IMR-90 (cell line): ENCODE measurements around the gene HDGFL3. TPM values are rescaled to one million over a fixed set of nuclear protein-coding genes. Genes with fewer than 3 reads are reported as not detected.

Experiments used
- ATAC-seq: fragments of 200-7000 bp; cut with Tn5 transposase; 2 replicates; pipeline ENCODE4 v1.9.1; 2020; ENCODE audit warnings: low read depth, mild to moderate bottlenecking, moderate library complexity
- BruUV-seq: library from RNA; stranded (reverse); fragments of 400-500 nt; replicated peaks from 2 replicates; lab custom pipeline; 2021; lab: Mats Ljungman, UMichigan
- CTCF ChIA-PET: fragments of 300-600 bp; formaldehyde crosslinking; extraction: SDS; loops from one replicate; lab custom pipeline; 2021; ENCODE audit warnings: antibody characterized with exemption; lab: Yijun Ruan, JAX
- POLR2A ChIA-PET: fragments of 300-600 bp; sonication (Branson Sonifier 250); formaldehyde crosslinking; loops from one replicate; lab custom pipeline; 2022; ENCODE audit warnings: antibody characterized with exemption; ENCODE audit not compliant: unreplicated experiment; lab: Charles Lee
- DNase-seq: peaks from one replicate; pipeline ENCODE4 v3.0.0; 2013
- H2AFZ ChIP-seq: replicated peaks from 2 replicates; pipeline ENCODE3; 2013; ENCODE audit warnings: low read length, mild to moderate bottlenecking; ENCODE audit not compliant: poor library complexity
- H2AK5ac ChIP-seq: 2 replicates; pipeline ENCODE4 v1.6.1; 2013; ENCODE audit warnings: low read depth, low read length, inconsistent platforms
- H2AK9ac ChIP-seq: replicated peaks from 2 replicates; pipeline ENCODE3; 2013; ENCODE audit warnings: mild to moderate bottlenecking, low read depth, low read length, moderate library complexity; ENCODE audit not compliant: poor library complexity
- H2BK120ac ChIP-seq: 2 replicates; pipeline ENCODE4 v1.6.1; 2013; ENCODE audit warnings: low read depth, low read length, inconsistent platforms
- H2BK15ac ChIP-seq: 3 replicates; pipeline ENCODE4 v1.6.1; 2013; ENCODE audit warnings: low read depth, low read length, inconsistent platforms
- H2BK20ac ChIP-seq: 2 replicates; pipeline ENCODE4 v1.6.1; 2013; ENCODE audit warnings: low read depth, mild to moderate bottlenecking, inconsistent platforms, low read length, moderate library complexity
- H2BK5ac ChIP-seq: 2 replicates; pipeline ENCODE4 v1.6.1; 2013; ENCODE audit warnings: mild to moderate bottlenecking, low read depth, low read length, inconsistent platforms; ENCODE audit not compliant: poor library complexity, severe bottlenecking
- H3K14ac ChIP-seq: replicated peaks from 2 replicates; pipeline ENCODE4 v1.6.1; 2013; ENCODE audit warnings: low read depth, low read length, inconsistent platforms
- H3K18ac ChIP-seq: 2 replicates; pipeline ENCODE4 v1.6.1; 2013; ENCODE audit warnings: low read depth, low read length, control low read depth
- H3K23ac ChIP-seq: 2 replicates; pipeline ENCODE4 v1.6.1; 2013; ENCODE audit warnings: low read depth, low read length, inconsistent platforms
- H3K27ac ChIP-seq: 2 replicates; pipeline ENCODE4 v1.5.1; 2013; ENCODE audit warnings: mild to moderate bottlenecking, control low read depth, low read length; ENCODE audit not compliant: insufficient read depth
- H3K27me3 ChIP-seq: 2 replicates; pipeline ENCODE4 v1.6.1; 2013; ENCODE audit warnings: low read length; ENCODE audit not compliant: control insufficient read depth, insufficient read depth
- H3K36me3 ChIP-seq: 2 replicates; pipeline ENCODE4 v1.6.1; 2013; ENCODE audit warnings: low read length, mixed read lengths; ENCODE audit not compliant: control insufficient read depth, insufficient read depth
- H3K4ac ChIP-seq: 2 replicates; pipeline ENCODE4 v1.6.1; 2013; ENCODE audit warnings: low read depth, low read length, inconsistent platforms
- H3K4me1 ChIP-seq: 2 replicates; pipeline ENCODE4 v1.6.1; 2013; ENCODE audit warnings: low read length, mixed read lengths; ENCODE audit not compliant: control insufficient read depth, insufficient read depth
- H3K4me2 ChIP-seq: 2 replicates; pipeline ENCODE4 v1.6.1; 2013; ENCODE audit warnings: low read depth, mild to moderate bottlenecking, control low read depth, low read length, moderate library complexity
- H3K4me3 ChIP-seq: 2 replicates; pipeline ENCODE4 v1.5.1; 2013; ENCODE audit warnings: low read depth, mild to moderate bottlenecking, control low read depth, low read length, moderate library complexity; ENCODE audit not compliant: insufficient read depth
- H3K56ac ChIP-seq: 2 replicates; pipeline ENCODE4 v1.6.1; 2013; ENCODE audit warnings: low read length, inconsistent platforms; ENCODE audit not compliant: insufficient read depth; ENCODE audit errors: extremely low read depth
- H3K79me1 ChIP-seq, 2 experiments: 2 replicates each; pipeline ENCODE4 v1.6.1; 2013; ENCODE audit warnings: low read length in 2 of 2, inconsistent platforms in 1 of 2, low read depth in 1 of 2
- H3K9ac ChIP-seq: 2 replicates; pipeline ENCODE4 v1.6.1; 2013; ENCODE audit warnings: low read depth, low read length, control low read depth
- H3K9me1 ChIP-seq: 2 replicates; pipeline ENCODE4 v1.6.1; 2013; ENCODE audit warnings: low read length, inconsistent platforms; ENCODE audit not compliant: insufficient read depth
- H3K9me3 ChIP-seq: 2 replicates; pipeline ENCODE4 v1.6.1; 2013; ENCODE audit warnings: low read length; ENCODE audit not compliant: control insufficient read depth, insufficient read depth
- H4K20me1 ChIP-seq: 2 replicates; pipeline ENCODE4 v1.6.1; 2013; ENCODE audit warnings: low read length, inconsistent platforms; ENCODE audit not compliant: insufficient read depth
- H4K5ac ChIP-seq: 2 replicates; pipeline ENCODE4 v1.6.1; 2013; ENCODE audit warnings: mild to moderate bottlenecking, low read depth, low read length, control low read depth
- H4K8ac ChIP-seq, 2 experiments: 2 replicates each; pipeline ENCODE4 v1.6.1; 2013; ENCODE audit warnings: low read depth in 2 of 2, low read length in 2 of 2, control low read depth in 1 of 2, inconsistent platforms in 1 of 2
- H4K91ac ChIP-seq: 2 replicates; pipeline ENCODE4 v1.6.1; 2013; ENCODE audit warnings: low read depth, low read length, inconsistent platforms; ENCODE audit not compliant: insufficient read depth
- BHLHE40 ChIP-seq: fragments of 150-350 bp; IDR thresholded peaks from 2 replicates; pipeline ENCODE4 v1.6.1; 2016; ENCODE audit warnings: mild to moderate bottlenecking, low read depth, low read length
- CEBPB ChIP-seq: IDR thresholded peaks from 2 replicates; pipeline ENCODE4 v1.6.1; 2012; ENCODE audit warnings: low read depth, low read length, improper control_type of control experiment
- CHD1 ChIP-seq: IDR thresholded peaks from 2 replicates; pipeline ENCODE4 v1.6.1; 2012; ENCODE audit warnings: low read depth, low read length, improper control_type of control experiment
- FOS ChIP-seq: fragments of 150-350 bp; IDR thresholded peaks from 2 replicates; pipeline ENCODE4 v1.6.1; 2016; ENCODE audit warnings: low read depth, low read length
- MAFK ChIP-seq: IDR thresholded peaks from 2 replicates; pipeline ENCODE4 v1.6.1; 2012; ENCODE audit warnings: low read depth, low read length, improper control_type of control experiment
- MAZ ChIP-seq: IDR thresholded peaks from 2 replicates; pipeline ENCODE4 v1.6.1; 2012; ENCODE audit warnings: low read depth, mild to moderate bottlenecking, low read length, improper control_type of control experiment, moderate library complexity, borderline replicate concordance
- MXI1 ChIP-seq: IDR thresholded peaks from 2 replicates; pipeline ENCODE4 v1.6.1; 2012; ENCODE audit warnings: low read depth, mild to moderate bottlenecking, low read length, moderate library complexity, borderline replicate concordance
- NFE2L2 ChIP-seq: fragments of 150-350 bp; IDR thresholded peaks from 2 replicates; pipeline ENCODE4 v1.6.1; 2016; ENCODE audit warnings: low read depth, mild to moderate bottlenecking, low read length
- POLR2A ChIP-seq: IDR thresholded peaks from 2 replicates; pipeline ENCODE4 v1.6.1; 2012; ENCODE audit warnings: mild to moderate bottlenecking, low read depth, low read length
- RAD21 ChIP-seq: IDR thresholded peaks from 2 replicates; pipeline ENCODE4 v1.6.1; 2012; ENCODE audit warnings: low read length, improper control_type of control experiment
- RCOR1 ChIP-seq: IDR thresholded peaks from 2 replicates; pipeline ENCODE4 v1.6.1; 2012; ENCODE audit warnings: mild to moderate bottlenecking, low read length, improper control_type of control experiment; ENCODE audit not compliant: insufficient replicate concordance
- RFX5 ChIP-seq: IDR thresholded peaks from 2 replicates; pipeline ENCODE4 v1.8.0; 2012; ENCODE audit warnings: low read depth, mild to moderate bottlenecking, low read length, moderate library complexity
- SMC3 ChIP-seq: fragments of 150-350 bp; IDR thresholded peaks from 2 replicates; pipeline ENCODE4 v1.6.1; 2016; ENCODE audit warnings: low read depth, mild to moderate bottlenecking, antibody characterized with exemption, low read length, moderate library complexity
- WGBS, 2 experiments: methylation state at CpG; one replicate each; pipeline versions ENCODE4 v1.1.5 to v1.1.7; 2013; ENCODE audit warnings: missing lambda C conversion rate in 2 of 2; ENCODE audit not compliant: insufficient read length in 1 of 2; ENCODE audit errors: extremely low coverage in 2 of 2; 5-methylcytosine and 5-hydroxymethylcytosine counted together
- dilution Hi-C: fragments of 300-500 bp; cut with HindIII; formaldehyde crosslinking; loops from one replicate; pipeline ENCODE4 v1.14.3; 2018; ENCODE audit warnings: low sequenced_read_pairs; ENCODE audit not compliant: unreplicated experiment
- in situ Hi-C: fragments of 300-500 bp; cut with MboI; formaldehyde crosslinking; loops from 3 replicates; pipeline ENCODE4 v1.14.3; 2019; ENCODE audit warnings: low sequenced_read_pairs, inconsistent platforms, mixed read lengths
- intact Hi-C: fragments of 100-400 bp; cut with micrococcal nuclease; formaldehyde crosslinking; loops from 2 replicates; pipeline ENCODE4 v1.10.0; 2022
- polyA plus RNA-seq, 3 experiments: library from polyadenylated mRNA; depleted of rRNA; stranded (reverse); fragments of >200 nt; gene quantifications; 2 replicates each; pipeline ENCODE4 v1.2.3, GENCODE V29; 2012; ENCODE audit warnings: low replicate concordance in 1 of 3
- total RNA-seq: library from RNA; depleted of rRNA; stranded (reverse); fragments of >200 nt; gene quantifications from 2 replicates; pipeline ENCODE4 v1.2.3, GENCODE V29; 2012
- TF ChIP-seq, protein P1 (sequence below): fragments of 150-350 bp; IDR thresholded peaks from 2 replicates; pipeline ENCODE4 v1.6.1; 2016; ENCODE audit warnings: low read depth, mild to moderate bottlenecking, low read length, moderate library complexity, borderline replicate concordance
- TF ChIP-seq, protein P2 (sequence below): conservative IDR thresholded peaks from 2 replicates; pipeline ENCODE4 v1.5.1; 2012; ENCODE audit warnings: mild to moderate bottlenecking, low read depth, low read length, improper control_type of control experiment
- TF ChIP-seq, protein P3 (sequence below): fragments of 150-350 bp; IDR thresholded peaks from 2 replicates; pipeline ENCODE4 v1.6.1; 2017; ENCODE audit warnings: mild to moderate bottlenecking, antibody characterized with exemption, low read length, low read depth

Gene HDGFL3
- total and polyA plus RNA-seq, 2 of the 4 experiments (the other 2 are of a cell fraction) = 9.5 to 18.1 TPM

DNA sequence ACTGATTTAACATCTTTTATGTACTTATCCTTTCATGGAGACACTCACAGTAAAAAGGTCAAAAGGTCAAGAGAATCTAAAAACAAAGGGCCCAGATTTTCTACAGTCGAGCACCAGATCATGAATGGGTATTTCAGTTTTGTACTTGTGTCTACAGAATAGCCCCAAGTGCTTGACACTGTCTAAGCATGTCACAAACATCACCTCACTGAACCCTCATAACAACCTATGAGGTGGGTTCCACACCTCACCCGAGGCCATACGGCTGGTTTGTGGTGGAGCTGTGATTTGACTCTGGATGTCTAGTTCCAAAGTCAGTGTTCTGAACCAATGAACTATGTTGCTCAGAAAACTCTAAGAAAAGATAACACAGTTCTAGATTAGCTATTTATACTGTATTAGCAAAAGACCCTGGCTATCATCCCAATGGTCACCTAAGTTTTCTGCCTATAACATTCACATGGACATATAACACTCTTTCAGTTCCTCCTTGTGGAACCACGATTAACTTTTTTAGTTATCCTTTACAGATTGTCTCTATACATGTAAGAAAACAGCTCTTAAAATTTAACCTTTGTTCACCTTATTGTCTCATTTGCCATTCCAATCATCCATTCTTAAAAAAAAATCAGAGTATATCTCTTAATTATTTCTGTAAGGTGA lies 74.6 kb downstream of the HDGFL3 start:
- Histone ChIP-seq H3K23ac (no peak overlapping the region), H3K56ac (no peak overlapping the region), H2BK5ac (no peak overlapping the region), H3K36me3 (peaks cover 9% of the 10 kb centered on the region), H2AK9ac (no peak overlapping the region), H3K27me3 (no peaks in the 10 kb centered on the region), H3K4me2 (no peak overlapping the region), H3K9ac (no peak overlapping the region), H2BK15ac (no peak overlapping the region), H4K5ac (no peak overlapping the region), H2BK20ac (no peak overlapping the region), H3K18ac (no peak overlapping the region), H2AFZ (no peak overlapping the region), H3K4me3 (no peak overlapping the region), H3K9me1 (no peaks in the 10 kb centered on the region), H4K8ac (no peak overlapping the region), H3K14ac (no peak overlapping the region), H3K4ac (no peak overlapping the region), H4K91ac (no peak overlapping the region), H3K9me3 (no peaks in the 10 kb centered on the region), H4K20me1 (no peaks in the 10 kb centered on the region), H2AK5ac (no peak overlapping the region), H3K27ac (no peak overlapping the region), H3K79me1 (peaks cover 2 to 3% of the 10 kb centered on the region in 2 experiments; a peak in 2 of 4 replicates), H3K4me1 (no peaks in the 10 kb centered on the region), H2BK120ac (no peak overlapping the region)
- TF ChIP-seq NFE2L2 (no peak), MAZ (no peak), MAFK (no peak), FOS (no peak), POLR2A (no peak), CHD1 (no peak), RFX5 (no peak), BHLHE40 (no peak), RCOR1 (no peak), RAD21 (no peak), MXI1 (no peak), SMC3 (no peak), CEBPB (no peak)
- TF ChIP-seq, protein P1, sequence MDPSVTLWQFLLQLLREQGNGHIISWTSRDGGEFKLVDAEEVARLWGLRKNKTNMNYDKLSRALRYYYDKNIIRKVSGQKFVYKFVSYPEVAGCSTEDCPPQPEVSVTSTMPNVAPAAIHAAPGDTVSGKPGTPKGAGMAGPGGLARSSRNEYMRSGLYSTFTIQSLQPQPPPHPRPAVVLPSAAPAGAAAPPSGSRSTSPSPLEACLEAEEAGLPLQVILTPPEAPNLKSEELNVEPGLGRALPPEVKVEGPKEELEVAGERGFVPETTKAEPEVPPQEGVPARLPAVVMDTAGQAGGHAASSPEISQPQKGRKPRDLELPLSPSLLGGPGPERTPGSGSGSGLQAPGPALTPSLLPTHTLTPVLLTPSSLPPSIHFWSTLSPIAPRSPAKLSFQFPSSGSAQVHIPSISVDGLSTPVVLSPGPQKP = no peak
- TF ChIP-seq, protein P2, sequence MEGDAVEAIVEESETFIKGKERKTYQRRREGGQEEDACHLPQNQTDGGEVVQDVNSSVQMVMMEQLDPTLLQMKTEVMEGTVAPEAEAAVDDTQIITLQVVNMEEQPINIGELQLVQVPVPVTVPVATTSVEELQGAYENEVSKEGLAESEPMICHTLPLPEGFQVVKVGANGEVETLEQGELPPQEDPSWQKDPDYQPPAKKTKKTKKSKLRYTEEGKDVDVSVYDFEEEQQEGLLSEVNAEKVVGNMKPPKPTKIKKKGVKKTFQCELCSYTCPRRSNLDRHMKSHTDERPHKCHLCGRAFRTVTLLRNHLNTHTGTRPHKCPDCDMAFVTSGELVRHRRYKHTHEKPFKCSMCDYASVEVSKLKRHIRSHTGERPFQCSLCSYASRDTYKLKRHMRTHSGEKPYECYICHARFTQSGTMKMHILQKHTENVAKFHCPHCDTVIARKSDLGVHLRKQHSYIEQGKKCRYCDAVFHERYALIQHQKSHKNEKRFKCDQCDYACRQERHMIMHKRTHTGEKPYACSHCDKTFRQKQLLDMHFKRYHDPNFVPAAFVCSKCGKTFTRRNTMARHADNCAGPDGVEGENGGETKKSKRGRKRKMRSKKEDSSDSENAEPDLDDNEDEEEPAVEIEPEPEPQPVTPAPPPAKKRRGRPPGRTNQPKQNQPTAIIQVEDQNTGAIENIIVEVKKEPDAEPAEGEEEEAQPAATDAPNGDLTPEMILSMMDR = no peak
- TF ChIP-seq, protein P3, sequence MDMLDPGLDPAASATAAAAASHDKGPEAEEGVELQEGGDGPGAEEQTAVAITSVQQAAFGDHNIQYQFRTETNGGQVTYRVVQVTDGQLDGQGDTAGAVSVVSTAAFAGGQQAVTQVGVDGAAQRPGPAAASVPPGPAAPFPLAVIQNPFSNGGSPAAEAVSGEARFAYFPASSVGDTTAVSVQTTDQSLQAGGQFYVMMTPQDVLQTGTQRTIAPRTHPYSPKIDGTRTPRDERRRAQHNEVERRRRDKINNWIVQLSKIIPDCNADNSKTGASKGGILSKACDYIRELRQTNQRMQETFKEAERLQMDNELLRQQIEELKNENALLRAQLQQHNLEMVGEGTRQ = no peak
- dilution Hi-C loops (no loop called here), in situ Hi-C loops (no loop called here), intact Hi-C loops (no loop called here)
- ChIA-PET POLR2A (no interaction called here), CTCF (no interaction called here)
- no TSS peak for BruUV-seq
- 100% methylated on average over 1 of the region's 4 CpGs; no CpG with 5 or more reads in 1 of the 2 experiments for WGBS, 2 experiments
- ATAC-seq = no peak
- no peak for DNase-seq
